A673 (cell line): ENCODE results near the gene LONRF3. TPM values are rescaled to one million over a fixed set of nuclear protein-coding genes. Genes with fewer than 3 reads are reported as not detected.

Source experiments
- BruUV-seq: library from RNA; stranded (reverse); fragments of 400-500 nt; replicated peaks from 2 replicates; lab custom pipeline; 2021; lab: Mats Ljungman, UMichigan
- CTCF ChIA-PET: fragments of 300-600 bp; sonication (Branson Sonifier 250); formaldehyde crosslinking; loops from one replicate; lab custom pipeline; 2022; ENCODE audit warnings: antibody characterized with exemption; lab: Charles Lee
- POLR2A ChIA-PET: fragments of 300-600 bp; sonication (Branson Sonifier 250); formaldehyde crosslinking; loops from one replicate; lab custom pipeline; 2022; ENCODE audit warnings: antibody characterized with exemption; ENCODE audit not compliant: low non-redundant PET; lab: Charles Lee
- DNase-seq: peaks from one replicate; pipeline ENCODE4 v3.0.0-alpha.2; 2015; ENCODE audit warnings: low spot score
- H3K27ac ChIP-seq: fragments of 200-600 bp; sonication (generic); 2 replicates; pipeline ENCODE4 v1.5.1; 2016; ENCODE audit warnings: mixed run types, low read depth, mild to moderate bottlenecking, mixed read lengths, antibody characterized with exemption, low read length; ENCODE audit not compliant: poor library complexity, severe bottlenecking
- H3K27me3 ChIP-seq: fragments of 200-600 bp; sonication (generic); replicated peaks from 2 replicates; pipeline ENCODE4 v1.6.1; 2017; ENCODE audit warnings: mixed run types, low read depth, mild to moderate bottlenecking, mixed read lengths, antibody characterized with exemption, low read length; ENCODE audit not compliant: insufficient read depth, poor library complexity
- H3K36me3 ChIP-seq: fragments of 200-600 bp; sonication (generic); 2 replicates; pipeline ENCODE4 v1.6.1; 2016; ENCODE audit warnings: mixed run types, mild to moderate bottlenecking, mixed read lengths, antibody characterized with exemption, low read length; ENCODE audit not compliant: insufficient read depth, poor library complexity, severe bottlenecking
- H3K4me1 ChIP-seq: fragments of 200-600 bp; sonication (generic); 2 replicates; pipeline ENCODE4 v1.6.1; 2017; ENCODE audit warnings: mixed run types, mild to moderate bottlenecking, mixed read lengths, antibody characterized with exemption, low read length; ENCODE audit not compliant: insufficient read depth, poor library complexity, severe bottlenecking
- H3K4me3 ChIP-seq: fragments of 200-600 bp; sonication (generic); 2 replicates; pipeline ENCODE4 v1.5.1; 2016; ENCODE audit warnings: low read depth, mixed run types, mild to moderate bottlenecking, mixed read lengths, low read length; ENCODE audit not compliant: poor library complexity, severe bottlenecking
- H3K9me3 ChIP-seq: fragments of 200-600 bp; sonication (generic); 2 replicates; pipeline ENCODE4 v1.6.1; 2016; ENCODE audit warnings: mixed run types, low read depth, mild to moderate bottlenecking, mixed read lengths, antibody characterized with exemption, low read length; ENCODE audit not compliant: poor library complexity, severe bottlenecking
- CTCF ChIP-seq: fragments of 300-800, 200-600 bp; sonication (generic); conservative IDR thresholded peaks from 2 replicates; pipeline ENCODE4 v1.5.1; 2017; ENCODE audit warnings: low read depth, mild to moderate bottlenecking, antibody characterized with exemption, low read length, moderate library complexity, mixed read lengths
- EZH2 ChIP-seq: fragments of 200-600 bp; sonication (generic); IDR thresholded peaks from 2 replicates; pipeline ENCODE4 v1.6.1; 2017; ENCODE audit warnings: borderline replicate concordance, low read depth, mild to moderate bottlenecking, mixed read lengths, antibody characterized with exemption, low read length; ENCODE audit not compliant: poor library complexity, severe bottlenecking
- intact Hi-C: fragments of 100-400 bp; cut with micrococcal nuclease; formaldehyde crosslinking; loops from one replicate; pipeline ENCODE4 v1.10.0; 2022; ENCODE audit not compliant: unreplicated experiment
- total RNA-seq: library from RNA; stranded (reverse); gene quantifications from 2 replicates; pipeline ENCODE4 v1.2.3, GENCODE V29; 2021

LONRF3 gene
- total RNA-seq, 1 experiment from 2014 or later = 0.11 TPM

DNA sequence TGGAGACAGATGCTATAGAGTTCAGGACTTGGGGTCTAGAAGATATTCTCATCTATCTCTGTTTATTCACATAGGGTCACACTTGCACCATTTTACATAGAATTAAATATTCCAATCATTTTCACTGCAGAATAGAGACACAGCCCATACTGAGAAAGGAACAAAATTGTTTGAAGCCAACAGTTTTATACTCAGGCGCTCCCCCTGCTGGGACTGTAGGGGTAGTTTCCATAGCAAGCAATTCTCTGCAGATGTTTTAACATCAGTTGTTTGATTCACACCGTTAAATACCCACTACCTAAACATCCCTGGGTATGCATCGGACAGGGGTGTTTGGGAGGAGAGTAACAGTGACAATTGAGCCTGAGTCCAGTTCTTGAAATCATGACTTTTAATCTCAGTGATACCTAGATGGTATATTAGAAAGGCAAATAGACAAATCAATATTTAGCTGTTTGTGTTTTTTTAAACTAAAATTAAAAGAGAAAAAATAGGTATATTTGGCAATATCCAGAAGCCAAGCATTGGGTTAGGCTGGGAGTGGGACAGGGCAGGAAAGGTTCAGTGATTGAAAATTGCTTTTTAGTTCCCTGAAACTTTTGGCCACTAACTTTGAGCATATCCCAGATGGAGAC, 33.8 kb downstream of the LONRF3 start:
- POLR2A ChIA-PET = no interaction called here
- Histone ChIP-seq H3K9me3 (no peaks in the 10 kb centered on the region), H3K27me3 (peaks cover 8% of the 10 kb centered on the region), H3K36me3 (no peaks in the 10 kb centered on the region), H3K27ac (no peak overlapping the region), H3K4me3 (no peak overlapping the region), H3K4me1 (no peaks in the 10 kb centered on the region)
- intact Hi-C loops = loop anchor here (1.0 to 10.0 kb wide), 2 partner anchors 161 to 383 kb away; no protein-coding TSS in a partner anchor
- peak; percentile 42 for DNase-seq
- CTCF ChIA-PET = interaction anchor here (0.6 to 0.9 kb wide), 2 partner anchors 20 to 161 kb away, joined by 4 read pairs; no protein-coding TSS in a partner anchor
- TF ChIP-seq CTCF = peak; percentile 72
- TF ChIP-seq EZH2 = no peak
- BruUV-seq = no TSS peak

DNA sequence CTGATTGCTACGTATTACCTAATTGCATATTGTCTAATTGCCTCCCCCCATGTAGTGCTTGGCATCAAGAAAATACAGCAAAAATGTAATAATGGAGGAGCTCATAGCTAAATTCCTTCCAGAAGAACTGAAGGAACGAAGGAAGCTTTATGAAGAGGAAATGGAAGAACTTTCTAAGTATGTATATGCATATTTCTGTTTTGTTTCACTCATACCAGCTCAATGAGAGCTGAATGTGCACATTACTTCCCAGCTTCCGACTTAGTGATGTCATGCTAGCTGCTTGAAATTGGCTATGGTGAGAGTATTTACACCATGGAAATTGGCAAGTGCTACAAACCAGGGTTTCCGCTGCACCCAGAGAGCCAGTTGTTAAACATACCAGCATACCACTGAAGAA, 34.7 kb downstream of the LONRF3 start:
- no TSS peak for BruUV-seq
- Histone ChIP-seq H3K4me3 (no peak overlapping the region), H3K27ac (no peak overlapping the region), H3K27me3 (peaks cover 4% of the 10 kb centered on the region), H3K36me3 (no peaks in the 10 kb centered on the region), H3K4me1 (no peaks in the 10 kb centered on the region), H3K9me3 (no peaks in the 10 kb centered on the region)
- intact Hi-C loops = loop anchor here (10.0 kb wide), 1 partner anchor 384 kb away; no protein-coding TSS in a partner anchor
- ChIA-PET POLR2A (no interaction called here), CTCF (interaction anchor here (0.9 kb wide), 1 partner anchor 161 kb away, joined by 4 read pairs; no protein-coding TSS in a partner anchor)
- TF ChIP-seq EZH2 (no peak), CTCF (no peak)
- DNase-seq = no peak

DNA sequence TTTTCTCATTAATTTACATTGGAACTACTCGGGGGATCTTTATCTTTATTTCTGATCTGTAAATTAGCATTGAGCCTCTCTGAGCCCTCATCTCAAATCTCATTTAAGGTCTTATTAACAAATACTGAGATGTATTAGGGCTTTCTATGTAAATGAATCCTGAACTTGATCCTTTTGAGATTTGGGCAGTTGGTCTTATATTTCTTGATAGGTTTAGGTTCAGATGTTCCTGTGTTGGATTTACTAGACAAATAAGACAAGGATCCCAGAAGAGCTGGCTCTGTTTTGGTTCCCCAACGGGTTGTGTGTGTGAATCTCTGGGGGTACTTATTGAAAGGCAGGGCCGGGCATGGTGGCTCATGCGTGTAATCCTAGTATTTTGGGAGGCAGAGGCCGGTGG, 36.1 kb downstream of the LONRF3 start:
- no peaks in the 10 kb centered on the region for H3K36me3 ChIP-seq
- no peaks in the 10 kb centered on the region for H3K27me3 ChIP-seq
- BruUV-seq = no TSS peak
- ChIA-PET CTCF (no interaction called here), POLR2A (no interaction called here)
- no peak for TF ChIP-seq EZH2
- TF ChIP-seq CTCF = no peak
- no peak overlapping the region for H3K27ac ChIP-seq
- no peaks in the 10 kb centered on the region for H3K4me1 ChIP-seq
- intact Hi-C loops = loop anchor here (10.0 kb wide), 1 partner anchor 204 kb away; no protein-coding TSS in a partner anchor
- no peak for DNase-seq
- no peak overlapping the region for H3K4me3 ChIP-seq
- H3K9me3 ChIP-seq = no peaks in the 10 kb centered on the region
